Naive thymus-derived CD8-positive, alpha-beta T cell (primary cell): ENCODE data around the gene ADORA2A. TPM values are rescaled to one million over a fixed set of nuclear protein-coding genes. Genes with fewer than 3 reads are reported as not detected.

Source experiments
- ATAC-seq, 2 donors: fragments of 150-1000 bp; cut with Tn5 transposase in 1 of 2; sonication (Bioruptor Pico), chemical (Tn5 transposase) in 1 of 2; 1 replicate in 1 of 2; 2 replicates in 1 of 2; pipeline ENCODE4 v1.10.0; 2021; ENCODE audit warnings: mild to moderate bottlenecking in 2 of 2, moderate library complexity in 2 of 2
- POLR2A ChIA-PET: fragments of 350-600 bp; sonication (Branson Sonifier 250); formaldehyde crosslinking; loops from one replicate; lab custom pipeline; 2021; ENCODE audit warnings: antibody characterized with exemption; lab: Charles Lee
- DNase-seq, 10 donors: peaks; one replicate each; pipeline versions ENCODE4 v3.0.0 to v3.0.0-alpha.2; 2020 to 2022
- H3K27ac Mint-ChIP-seq, 10 donors: one replicate each; pipeline ENCODE4 v1.8.0; 2020 to 2022; ENCODE audit warnings: mild to moderate bottlenecking in 10 of 10, mixed read lengths in 10 of 10, moderate library complexity in 4 of 10, inconsistent platforms in 1 of 10
- H3K27me3 Mint-ChIP-seq, 5 donors: one replicate each; pipeline ENCODE4 v1.8.0; 2021 to 2022; ENCODE audit warnings: mixed read lengths in 5 of 5
- H3K36me3 Mint-ChIP-seq, 3 donors: one replicate each; pipeline ENCODE4 v1.8.0; 2020 to 2022; ENCODE audit warnings: mixed read lengths in 3 of 3, mild to moderate bottlenecking in 2 of 3, inconsistent platforms in 1 of 3
- H3K4me1 Mint-ChIP-seq, 4 donors: one replicate each; pipeline ENCODE4 v1.8.0; 2021 to 2022; ENCODE audit warnings: mixed read lengths in 4 of 4
- H3K4me3 Mint-ChIP-seq, 10 donors: one replicate each; pipeline ENCODE4 v1.8.0; 2020 to 2022; ENCODE audit warnings: mild to moderate bottlenecking in 10 of 10, mixed read lengths in 10 of 10, moderate library complexity in 6 of 10, inconsistent platforms in 1 of 10
- H3K9me3 Mint-ChIP-seq, 9 donors: one replicate each; pipeline ENCODE4 v1.8.0; 2020 to 2022; ENCODE audit warnings: mixed read lengths in 9 of 9, mild to moderate bottlenecking in 3 of 9, inconsistent platforms in 1 of 9, moderate library complexity in 1 of 9
- polyA plus RNA-seq, 3 donors: library from polyadenylated mRNA; unstranded; fragments of 300-500 nt; fragmentation: Illumina TruSeq; gene quantifications; one replicate each; pipeline ENCODE4 v1.2.3, GENCODE V29; 2021
- total RNA-seq, 8 experiments: library from RNA in 2 of 8; stranded (reverse) in 2 of 8; gene quantifications; one replicate each; pipeline ENCODE4 v1.2.3 and lab custom pipeline; 2021 to 2026

ADORA2A gene
- total RNA-seq (10 to 100 TPM; 29.2 to 34.6 TPM), polyA plus RNA-seq (100 to 1,000 TPM in 1 of 3 donors, 10 to 100 TPM in 2; 58.7 to 105 (median 80.7) TPM), total RNA-seq (lab: John Stamatoyannopoulos, UW) (1.6 to 3.4 (median 2.3) reads per million in 6 experiments)

- H3K36me3 Mint-ChIP-seq, result peaks cover 0 to 4% (median 0%) of the 10 kb centered on the region in 3 donors
- peak; percentile 79 to 86 for ATAC-seq
- H3K4me1 Mint-ChIP-seq, result peaks cover 45 to 76% (median 72%) of the 10 kb centered on the region in 4 donors
- no peaks in the 10 kb centered on the region for H3K9me3 Mint-ChIP-seq
- H3K27ac Mint-ChIP-seq, result peak within 1 kb of the TSS; percentile 89 to 100 (median 96)
- POLR2A ChIA-PET, result interaction anchor here (0.6 to 3.7 kb wide), 17 partner anchors 9 to 1286 kb away, joined by 3 to 48 read pairs (median 5); partner anchors contain the start of genes GUCD1, MIF, SNRPD3 and SPECC1L
- no peaks in the 10 kb centered on the region for H3K27me3 Mint-ChIP-seq
- DNase-seq, result peak; percentile 74 to 96 (median 90)
- peak within 1 kb of the TSS; percentile 86 to 99 (median 94) for H3K4me3 Mint-ChIP-seq
Measured at GRCh38 chr22:24427500-24428164, at the start of gene ADORA2A. Gene ADORA2A (plus strand): TSS chr22:24427599. CDS start chr22:24433405, 5,806 bp downstream.

DNA sequence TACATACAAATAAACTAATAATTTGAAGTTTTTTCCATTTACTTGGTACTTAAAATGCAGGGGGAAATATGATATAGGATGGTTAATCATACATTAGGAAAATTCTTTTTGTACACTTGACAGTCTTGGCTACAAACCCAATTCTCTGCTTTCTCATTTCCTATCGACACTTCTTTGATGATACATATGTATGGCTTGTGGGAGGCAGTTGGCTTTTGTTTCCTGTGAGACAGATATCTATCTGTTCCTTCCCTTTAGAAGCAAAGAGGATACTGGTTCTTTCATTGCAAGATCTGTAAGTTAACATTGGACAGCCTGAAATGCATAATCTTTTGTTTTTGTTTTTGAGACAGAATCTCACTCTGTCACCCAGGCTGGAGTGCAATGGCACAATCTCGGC is 47.9 kb upstream of the ADORA2A start:
- DNase-seq (peak in 3 of 10 donors; percentile 10 to 37 (median 30)), ATAC-seq (peak; percentile 58 to 70)
- peaks cover 6 to 58% (median 26%) of the 10 kb centered on the region in 3 donors for H3K36me3 Mint-ChIP-seq
- POLR2A ChIA-PET, result no interaction called here
- no peaks in the 10 kb centered on the region for H3K27me3 Mint-ChIP-seq
- H3K27ac Mint-ChIP-seq, result peak overlapping the region in 9 of 10 donors; percentile 28 to 74 (median 61)
- peaks cover 0 to 3% (median 0%) of the 10 kb centered on the region in 9 donors for H3K9me3 Mint-ChIP-seq
- H3K4me3 Mint-ChIP-seq, result peak overlapping the region in 5 of 10 donors; percentile 12 to 37 (median 21)
- peaks cover 6 to 29% (median 27%) of the 10 kb centered on the region in 4 donors for H3K4me1 Mint-ChIP-seq

DNA sequence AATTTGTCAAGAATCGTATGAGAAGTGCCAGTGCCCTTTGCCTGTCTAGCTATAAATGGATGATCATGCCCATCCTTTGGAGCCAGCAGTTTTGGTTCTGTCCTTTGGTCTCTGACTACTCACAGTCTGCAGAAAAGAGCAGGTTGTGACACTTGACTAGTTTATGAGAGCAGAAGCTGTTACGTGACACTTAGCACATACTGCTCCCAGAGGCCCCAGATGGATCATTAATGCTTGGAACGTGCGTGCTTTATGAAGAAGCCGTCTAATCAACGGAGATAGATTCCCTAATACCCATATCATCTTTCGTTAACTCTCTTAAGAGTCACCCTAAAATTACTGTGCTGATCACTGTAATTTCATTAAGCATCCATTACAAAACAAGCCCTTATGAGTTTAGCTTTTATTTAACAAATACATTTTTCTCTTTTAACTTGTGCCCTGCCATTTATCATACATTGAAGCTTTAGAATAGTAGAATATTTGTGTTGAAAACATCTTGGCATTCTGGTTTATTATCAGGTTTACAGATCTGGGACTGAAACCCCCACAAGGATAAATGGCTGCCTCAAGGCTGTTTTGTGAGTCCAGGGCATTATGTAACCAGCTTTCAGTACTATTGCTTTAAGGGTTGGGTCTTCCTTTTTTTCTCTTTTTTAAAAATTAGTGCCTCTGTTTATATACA is 47.0 kb upstream of the ADORA2A start:
- DNase-seq (no peak), ATAC-seq (no peak)
- Mint-ChIP-seq H3K27ac (peak overlapping the region in 2 of 10 donors; percentile 57 to 71), H3K36me3 (peaks cover 0 to 53% (median 20%) of the 10 kb centered on the region in 3 donors), H3K9me3 (no peaks in the 10 kb centered on the region), H3K4me1 (peaks cover 6 to 29% (median 27%) of the 10 kb centered on the region in 4 donors), H3K4me3 (no peak overlapping the region), H3K27me3 (no peaks in the 10 kb centered on the region)
- POLR2A ChIA-PET, result no interaction called here

DNA sequence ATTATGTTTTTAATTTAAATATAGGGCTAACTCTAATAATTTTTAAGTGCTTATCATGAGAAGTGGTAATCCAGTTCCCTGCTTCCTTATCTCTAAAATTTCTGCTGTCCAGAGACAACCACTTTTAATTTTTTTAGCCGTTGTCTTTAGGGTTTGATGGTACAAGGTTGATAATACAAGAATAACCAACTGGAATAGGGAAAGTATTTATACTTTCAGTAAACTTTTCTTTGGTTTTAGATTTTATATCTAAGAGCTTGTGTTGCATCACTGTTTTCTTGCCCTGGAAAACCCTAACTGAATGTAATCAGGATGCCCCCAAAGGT is 46.5 kb upstream of the ADORA2A start:
- Mint-ChIP-seq H3K27me3 (no peaks in the 10 kb centered on the region), H3K4me1 (peaks cover 6 to 29% (median 27%) of the 10 kb centered on the region in 4 donors), H3K9me3 (no peaks in the 10 kb centered on the region), H3K4me3 (no peak overlapping the region), H3K36me3 (peaks cover 0 to 54% (median 15%) of the 10 kb centered on the region in 3 donors), H3K27ac (no peak overlapping the region)
- DNase-seq (no peak), ATAC-seq (no peak)
- POLR2A ChIA-PET, result no interaction called here

GRCh38 chr22:24383061-24383460 is 44.3 kb upstream of the ADORA2A start:
- Mint-ChIP-seq H3K9me3 (no peaks in the 10 kb centered on the region), H3K36me3 (peaks cover 0 to 37% (median 3%) of the 10 kb centered on the region in 3 donors), H3K27ac (peak overlapping the region in 1 of 10 donors; percentile 48), H3K4me1 (peaks cover 3 to 22% (median 19%) of the 10 kb centered on the region in 4 donors), H3K27me3 (no peaks in the 10 kb centered on the region), H3K4me3 (no peak overlapping the region)
- POLR2A ChIA-PET, result no interaction called here
- no peak for ATAC-seq
- no peak for DNase-seq

DNA sequence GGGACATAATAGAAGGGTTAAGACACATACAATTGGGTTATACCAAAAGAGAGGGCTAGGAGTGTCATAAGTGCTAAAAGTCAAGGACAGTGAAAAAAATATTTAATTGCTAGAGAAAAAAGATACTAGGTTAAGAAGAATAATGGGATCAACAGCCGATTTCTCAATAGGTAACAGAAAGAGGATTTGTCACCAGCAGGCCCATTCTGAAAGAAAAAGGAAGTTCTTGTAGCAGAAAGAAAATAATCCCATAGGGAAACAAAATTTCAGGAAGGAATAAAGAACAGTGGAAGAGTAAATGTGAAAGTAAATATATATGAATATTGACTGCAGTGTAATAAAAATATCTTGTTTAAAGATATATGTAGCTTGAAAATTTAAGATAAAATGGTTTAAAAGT is 43.3 kb upstream of the ADORA2A start:
- H3K9me3 Mint-ChIP-seq, result no peaks in the 10 kb centered on the region
- H3K27me3 Mint-ChIP-seq, result no peaks in the 10 kb centered on the region
- DNase-seq (no peak), ATAC-seq (no peak)
- peak overlapping the region in 2 of 10 donors; percentile 77 to 78 for H3K27ac Mint-ChIP-seq
- POLR2A ChIA-PET, result no interaction called here
- H3K36me3 Mint-ChIP-seq, result peaks cover 0 to 33% (median 3%) of the 10 kb centered on the region in 3 donors
- no peak overlapping the region for H3K4me3 Mint-ChIP-seq
- peaks cover 3 to 13% (median 10%) of the 10 kb centered on the region in 4 donors for H3K4me1 Mint-ChIP-seq

DNA sequence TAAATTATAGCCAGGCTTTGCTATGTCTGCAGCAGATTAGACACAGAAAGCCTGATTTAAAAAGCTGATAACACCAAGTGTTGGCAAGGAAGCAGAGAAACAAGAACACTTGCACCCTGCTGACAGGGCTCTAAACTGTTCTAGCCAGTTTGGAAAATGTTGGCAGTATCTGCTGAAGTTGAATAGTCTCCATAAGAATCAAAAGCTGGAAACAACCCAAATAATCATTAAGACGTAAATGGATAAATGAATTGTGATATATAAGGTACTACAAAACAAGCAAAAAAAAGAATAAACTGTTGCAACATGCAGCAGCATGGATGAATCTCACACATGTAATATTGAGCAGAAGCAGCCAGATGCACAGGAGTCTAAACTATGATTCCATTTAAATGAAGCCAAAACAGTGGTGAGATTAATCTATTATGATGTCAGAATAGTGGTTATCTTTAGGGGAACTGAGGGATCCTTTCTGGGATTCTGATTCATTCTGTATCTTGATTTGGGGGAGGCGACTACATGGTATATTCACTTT is 40.4 kb upstream of the ADORA2A start:
- no peaks in the 10 kb centered on the region for H3K27me3 Mint-ChIP-seq
- H3K4me3 Mint-ChIP-seq, result no peak overlapping the region
- DNase-seq (no peak), ATAC-seq (no peak)
- H3K36me3 Mint-ChIP-seq, result peaks cover 0 to 29% (median 3%) of the 10 kb centered on the region in 3 donors
- peaks cover 6 to 14% (median 10%) of the 10 kb centered on the region in 4 donors for H3K4me1 Mint-ChIP-seq
- POLR2A ChIA-PET, result no interaction called here
- no peak overlapping the region for H3K27ac Mint-ChIP-seq
- H3K9me3 Mint-ChIP-seq, result no peaks in the 10 kb centered on the region

DNA sequence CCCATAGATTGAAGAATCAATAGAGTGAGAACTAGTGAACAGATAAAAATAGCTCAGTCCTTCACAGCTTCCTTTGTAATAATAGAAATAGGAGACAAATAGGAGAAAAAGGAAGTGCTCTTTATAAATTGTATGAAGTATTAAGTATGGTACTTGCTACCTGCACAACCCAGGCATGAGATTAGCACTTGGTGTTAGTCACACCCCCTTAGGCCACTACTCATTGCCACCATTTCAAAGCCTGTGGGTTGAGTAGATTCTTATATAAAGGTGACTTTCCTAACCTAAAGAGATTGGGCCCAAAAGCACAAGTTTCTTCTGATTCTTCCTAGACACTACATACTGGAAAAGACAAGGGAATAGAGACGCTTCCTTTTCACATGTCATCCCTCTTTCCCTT is 37.7 kb upstream of the ADORA2A start:
- DNase-seq (no peak), ATAC-seq (no peak)
- Mint-ChIP-seq H3K9me3 (no peaks in the 10 kb centered on the region), H3K4me3 (no peak overlapping the region), H3K27me3 (no peaks in the 10 kb centered on the region), H3K36me3 (peaks cover 0 to 36% (median 3%) of the 10 kb centered on the region in 3 donors), H3K4me1 (peaks cover 6 to 18% (median 10%) of the 10 kb centered on the region in 4 donors), H3K27ac (no peak overlapping the region)
- POLR2A ChIA-PET, result no interaction called here

DNA sequence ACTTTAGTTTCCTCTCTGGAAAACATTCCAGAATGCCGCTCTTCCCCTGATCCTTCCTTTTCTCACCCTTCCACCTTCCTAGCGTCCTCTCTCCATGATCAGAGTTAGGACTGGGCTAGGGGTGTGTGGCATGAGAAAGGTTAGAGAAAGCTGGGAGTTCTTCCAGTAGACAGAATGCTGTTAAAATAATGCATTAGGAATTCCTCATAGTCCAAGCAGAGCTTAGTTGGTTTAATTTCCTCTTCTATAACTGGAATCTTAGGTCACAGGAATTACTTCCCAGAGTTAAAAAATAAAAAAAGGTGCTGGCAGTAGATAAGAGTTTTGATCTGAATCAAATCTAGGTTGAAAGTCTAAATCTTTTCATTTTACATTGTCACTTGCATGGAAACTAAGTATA is 37.2 kb upstream of the ADORA2A start:
- no peak overlapping the region for H3K4me3 Mint-ChIP-seq
- H3K4me1 Mint-ChIP-seq, result peaks cover 6 to 18% (median 10%) of the 10 kb centered on the region in 4 donors
- H3K27ac Mint-ChIP-seq, result peak overlapping the region in 1 of 10 donors; percentile 26
- no peaks in the 10 kb centered on the region for H3K27me3 Mint-ChIP-seq
- no peaks in the 10 kb centered on the region for H3K9me3 Mint-ChIP-seq
- DNase-seq (no peak), ATAC-seq (no peak)
- POLR2A ChIA-PET, result no interaction called here
- peaks cover 0 to 40% (median 5%) of the 10 kb centered on the region in 3 donors for H3K36me3 Mint-ChIP-seq

DNA sequence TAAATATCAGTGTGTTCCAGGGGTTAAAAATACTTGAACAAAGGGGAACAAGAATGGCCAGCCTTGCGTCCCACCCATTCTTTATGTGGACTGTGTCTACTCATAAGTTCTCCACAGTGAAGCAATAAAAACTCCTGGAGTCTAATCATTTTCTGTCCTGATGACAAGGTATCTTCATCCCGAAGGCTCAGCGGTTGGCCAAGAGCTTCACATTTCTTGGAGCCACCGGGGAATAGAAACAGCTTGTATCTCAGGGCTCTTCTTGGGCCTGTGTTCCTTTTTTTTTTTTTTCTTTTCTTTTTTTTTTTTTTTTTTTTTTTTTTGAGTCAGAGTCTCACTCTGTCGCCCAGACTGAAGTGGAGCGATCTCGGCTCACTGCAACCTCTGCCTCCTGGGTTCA is 36.8 kb upstream of the ADORA2A start:
- POLR2A ChIA-PET, result interaction anchor here (0.7 kb wide), 1 partner anchor 27 kb away, joined by 3 read pairs; no protein-coding TSS in a partner anchor
- no peak overlapping the region for H3K4me3 Mint-ChIP-seq
- H3K36me3 Mint-ChIP-seq, result peaks cover 0 to 40% (median 6%) of the 10 kb centered on the region in 3 donors
- no peaks in the 10 kb centered on the region for H3K27me3 Mint-ChIP-seq
- no peak for ATAC-seq
- peaks cover 6 to 18% (median 10%) of the 10 kb centered on the region in 4 donors for H3K4me1 Mint-ChIP-seq
- DNase-seq, result no peak
- H3K9me3 Mint-ChIP-seq, result no peaks in the 10 kb centered on the region
- no peak overlapping the region for H3K27ac Mint-ChIP-seq

- DNase-seq, result no peak
- Mint-ChIP-seq H3K27ac (peak overlapping the region in 2 of 10 donors; percentile 12 to 52), H3K36me3 (peaks cover 0 to 47% (median 9%) of the 10 kb centered on the region in 3 donors), H3K9me3 (no peaks in the 10 kb centered on the region), H3K27me3 (no peaks in the 10 kb centered on the region), H3K4me3 (no peak overlapping the region), H3K4me1 (peaks cover 6 to 18% (median 10%) of the 10 kb centered on the region in 4 donors)
- POLR2A ChIA-PET, result interaction anchor here (0.6 kb wide), 1 partner anchor 166 kb away, joined by 3 read pairs; no protein-coding TSS in a partner anchor
- ATAC-seq, result no peak
Measured at GRCh38 chr22:24391836-24392217, 35.6 kb upstream of the ADORA2A start.

DNA sequence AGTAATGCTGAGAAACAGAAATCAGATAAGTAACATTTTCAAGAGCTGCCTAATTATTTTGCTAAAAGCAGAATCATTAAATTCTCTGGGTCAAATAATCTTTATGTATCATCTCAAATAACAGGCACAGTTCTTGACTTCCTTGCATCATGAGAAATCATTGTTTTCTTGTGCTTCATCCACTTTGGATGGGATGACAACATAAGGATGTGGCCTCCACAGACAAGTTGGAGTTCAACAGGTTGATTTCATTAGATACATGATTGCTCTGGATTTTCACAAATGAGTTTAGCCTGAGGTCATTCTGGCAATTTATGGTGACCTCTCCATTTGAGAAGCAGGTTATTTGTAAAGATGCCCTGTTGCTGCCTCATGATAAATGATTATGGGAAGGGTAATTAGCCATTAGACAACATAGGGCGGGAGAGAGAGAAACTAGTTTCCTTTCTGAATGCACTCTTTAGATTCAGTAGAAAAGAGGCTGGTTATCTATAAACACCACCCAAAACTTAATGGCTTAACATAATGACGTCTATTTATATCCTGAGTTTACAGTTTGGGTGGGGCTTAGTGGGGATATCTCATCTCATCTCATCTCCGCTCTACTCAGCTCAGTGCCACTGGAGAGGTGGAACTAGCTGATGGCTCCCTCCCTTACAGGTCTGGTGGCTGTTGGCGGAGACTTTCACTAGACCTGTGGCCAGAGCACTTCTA is 35.0 kb upstream of the ADORA2A start:
- Mint-ChIP-seq H3K4me3 (no peak overlapping the region), H3K36me3 (peaks cover 0 to 52% (median 6%) of the 10 kb centered on the region in 3 donors), H3K27ac (peak overlapping the region in 2 of 10 donors; percentile 12 to 13), H3K4me1 (peaks cover 6 to 18% (median 10%) of the 10 kb centered on the region in 4 donors), H3K9me3 (no peaks in the 10 kb centered on the region), H3K27me3 (no peaks in the 10 kb centered on the region)
- no peak for ATAC-seq
- DNase-seq, result no peak
- POLR2A ChIA-PET, result interaction anchor here (0.6 kb wide), 1 partner anchor 165 kb away, joined by 3 read pairs; no protein-coding TSS in a partner anchor
